Neuronal stem cell (in vitro differentiated cells): ENCODE measurements around the gene LAD1.

Source experiments
- DNase-seq: peaks from one replicate; pipeline ENCODE4 v3.0.0-alpha.2; 2013; ENCODE audit warnings: low spot score
- H2AFZ ChIP-seq: one replicate; pipeline ENCODE4 v1.6.1; 2013; ENCODE audit warnings: mild to moderate bottlenecking, low read length, inconsistent platforms
- H2AK5ac ChIP-seq: 2 replicates; pipeline ENCODE4 v1.6.1; 2013; ENCODE audit warnings: low read depth, mild to moderate bottlenecking, inconsistent platforms, low read length, moderate library complexity, mixed read lengths
- H2BK120ac ChIP-seq: 2 replicates; pipeline ENCODE4 v1.6.1; 2013; ENCODE audit warnings: low read depth, mild to moderate bottlenecking, inconsistent platforms, low read length, moderate library complexity, mixed read lengths
- H2BK12ac ChIP-seq: one replicate; pipeline ENCODE4 v1.6.1; 2013; ENCODE audit warnings: low read length, inconsistent platforms
- H2BK15ac ChIP-seq: 2 replicates; pipeline ENCODE4 v1.6.1; 2013; ENCODE audit warnings: mild to moderate bottlenecking, low read length, inconsistent platforms, mixed read lengths
- H2BK5ac ChIP-seq: one replicate; pipeline ENCODE4 v1.6.1; 2013; ENCODE audit warnings: inconsistent platforms, mild to moderate bottlenecking, low read length, moderate library complexity
- H3K14ac ChIP-seq: one replicate; pipeline ENCODE4 v1.6.1; 2013; ENCODE audit warnings: low read length, inconsistent platforms
- H3K18ac ChIP-seq: 2 replicates; pipeline ENCODE4 v1.6.1; 2013; ENCODE audit warnings: low read length, inconsistent platforms
- H3K23ac ChIP-seq: 2 replicates; pipeline ENCODE4 v1.6.1; 2013; ENCODE audit warnings: low read depth, mild to moderate bottlenecking, mixed read lengths, low read length, inconsistent platforms; ENCODE audit not compliant: poor library complexity
- H3K27ac ChIP-seq: replicated peaks from 3 replicates; pipeline ENCODE4 v1.5.1; 2013; ENCODE audit warnings: low read length, inconsistent platforms
- H3K27me3 ChIP-seq, 3 experiments: 2 replicates each; pipeline ENCODE4 v1.6.1; 2013; ENCODE audit warnings: low read length in 3 of 3, mild to moderate bottlenecking in 2 of 3, inconsistent platforms in 1 of 3, low read depth in 1 of 3, mixed read lengths in 1 of 3, moderate library complexity in 1 of 3; ENCODE audit not compliant: control insufficient read depth in 3 of 3, insufficient read depth in 3 of 3
- H3K36me3 ChIP-seq, 2 donors: replicated peaks in 1 of 2; 2 replicates each; pipeline ENCODE4 v1.6.1; 2013; ENCODE audit warnings: low read length in 2 of 2; ENCODE audit not compliant: control insufficient read depth in 2 of 2, insufficient read depth in 2 of 2
- H3K4ac ChIP-seq: 2 replicates; pipeline ENCODE4 v1.6.1; 2013; ENCODE audit warnings: inconsistent platforms, mild to moderate bottlenecking, low read length, moderate library complexity
- H3K4me1 ChIP-seq, 2 donors: 1 replicate in 1 of 2; 2 replicates in 1 of 2; pipeline ENCODE4 v1.6.1; 2013; ENCODE audit warnings: low read length in 2 of 2, low read depth in 1 of 2; ENCODE audit not compliant: control insufficient read depth in 2 of 2, insufficient read depth in 1 of 2
- H3K4me2 ChIP-seq: one replicate; pipeline ENCODE4 v1.6.1; 2013; ENCODE audit warnings: mild to moderate bottlenecking, low read length, inconsistent platforms; ENCODE audit not compliant: insufficient read depth, poor library complexity, severe bottlenecking
- H3K4me3 ChIP-seq, 2 donors: 2 replicates each; pipeline ENCODE4 v1.5.1; 2013; ENCODE audit warnings: low read length in 2 of 2, mild to moderate bottlenecking in 2 of 2, inconsistent platforms in 1 of 2, moderate library complexity in 1 of 2
- H3K79me1 ChIP-seq: one replicate; pipeline ENCODE4 v1.6.1; 2013; ENCODE audit warnings: low read depth, mild to moderate bottlenecking, inconsistent platforms, low read length, moderate library complexity
- H3K9ac ChIP-seq: one replicate; pipeline ENCODE4 v1.6.1; 2013; ENCODE audit warnings: mild to moderate bottlenecking, low read depth, low read length, inconsistent platforms; ENCODE audit not compliant: poor library complexity
- H3K9me3 ChIP-seq, 2 donors: replicated peaks in 1 of 2; 2 replicates each; pipeline versions ENCODE3 to v1.6.1; 2013; ENCODE audit warnings: low read length in 2 of 2, mild to moderate bottlenecking in 2 of 2, inconsistent platforms in 1 of 2, low read depth in 1 of 2, mixed read lengths in 1 of 2, moderate library complexity in 1 of 2; ENCODE audit not compliant: control insufficient read depth in 2 of 2, insufficient read depth in 1 of 2
- H4K8ac ChIP-seq: one replicate; pipeline ENCODE4 v1.6.1; 2013; ENCODE audit warnings: low read depth, mild to moderate bottlenecking, inconsistent platforms, low read length, moderate library complexity
- H4K91ac ChIP-seq: one replicate; pipeline ENCODE4 v1.6.1; 2013; ENCODE audit warnings: low read length, low read depth, mild to moderate bottlenecking, inconsistent platforms; ENCODE audit not compliant: poor library complexity
- WGBS, 2 donors: extraction: QIAGEN DNeasy Blood & Tissue Kit; methylation state at CpG; one replicate each; pipeline ENCODE4 v1.1.7; 2013; ENCODE audit warnings: missing lambda C conversion rate in 2 of 2, mixed read lengths in 1 of 2; ENCODE audit not compliant: insufficient read length in 2 of 2, insufficient replicate concordance in 1 of 2; ENCODE audit errors: extremely low coverage in 2 of 2; 5-methylcytosine and 5-hydroxymethylcytosine counted together

The LAD1 gene

GRCh38 chr1:201426479-201427310 is 27.6 kb upstream of the LAD1 start:
- Histone ChIP-seq H3K27me3 (peaks cover 0 to 51% (median 0%) of the 10 kb centered on the region in 3 experiments), H3K9ac (no peak overlapping the region), H3K18ac (peak overlapping the region; percentile 6), H3K4me3 (no peak overlapping the region), H2BK12ac (no peak overlapping the region), H3K4me2 (no peak overlapping the region), H3K23ac (no peak overlapping the region), H3K4me1 (peaks cover 5 to 25% of the 10 kb centered on the region in 2 donors), H2BK5ac (no peak overlapping the region), H4K91ac (no peak overlapping the region), H2AFZ (no peak overlapping the region), H3K27ac (no peak overlapping the region), H3K79me1 (no peaks in the 10 kb centered on the region), H3K4ac (no peak overlapping the region), H3K14ac (no peak overlapping the region), H2AK5ac (peak overlapping the region; percentile 17), H4K8ac (no peak overlapping the region), H3K36me3 (no peaks in the 10 kb centered on the region), H2BK15ac (no peak overlapping the region), H3K9me3 (no peaks in the 10 kb centered on the region), H2BK120ac (no peak overlapping the region)
- no CpG with 5 or more reads among the region's 15 CpGs for WGBS, 2 donors
- no peak for DNase-seq

DNA sequence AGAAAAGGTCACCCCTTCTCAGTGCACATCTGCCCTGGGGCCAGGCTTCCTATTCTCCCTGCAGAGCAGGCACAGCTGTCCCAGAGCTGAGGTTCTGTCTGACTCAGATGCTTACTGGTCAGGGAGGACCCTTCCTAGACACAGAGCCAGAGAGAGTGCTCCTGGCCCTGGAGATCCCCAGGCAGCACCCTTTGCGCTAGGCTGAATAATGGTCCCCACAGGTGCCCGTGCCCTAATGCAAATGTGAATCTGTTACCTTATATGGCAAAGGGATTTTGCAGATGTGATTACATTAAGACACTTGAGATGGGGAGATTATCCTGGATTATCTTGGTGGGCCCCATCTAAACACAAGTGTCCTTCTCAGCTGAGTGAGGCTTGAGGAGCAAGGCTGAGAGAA is 25.0 kb upstream of the LAD1 start:
- H3K18ac ChIP-seq: no peak overlapping the region
- peaks cover 0 to 51% (median 0%) of the 10 kb centered on the region in 3 experiments for H3K27me3 ChIP-seq
- H3K9me3 ChIP-seq: no peaks in the 10 kb centered on the region
- no peak overlapping the region for H4K8ac ChIP-seq
- WGBS, 2 donors: no CpG with 5 or more reads among the region's 2 CpGs
- DNase-seq: no peak
- H2AFZ ChIP-seq: no peak overlapping the region
- H3K36me3 ChIP-seq: no peaks in the 10 kb centered on the region
- H2BK15ac ChIP-seq: no peak overlapping the region
- peak overlapping the region; percentile 80 for H2BK12ac ChIP-seq
- no peak overlapping the region for H2BK120ac ChIP-seq
- H4K91ac ChIP-seq: no peak overlapping the region
- H3K9ac ChIP-seq: peak overlapping the region; percentile 13
- H3K4me2 ChIP-seq: no peak overlapping the region
- no peak overlapping the region for H2BK5ac ChIP-seq
- H3K79me1 ChIP-seq: no peaks in the 10 kb centered on the region
- H3K14ac ChIP-seq: no peak overlapping the region
- no peak overlapping the region for H3K27ac ChIP-seq
- no peak overlapping the region for H3K4me3 ChIP-seq
- peak overlapping the region; percentile 77 for H2AK5ac ChIP-seq
- no peak overlapping the region for H3K23ac ChIP-seq
- H3K4ac ChIP-seq: no peak overlapping the region
- peaks cover 0 to 36% of the 10 kb centered on the region in 2 donors for H3K4me1 ChIP-seq

DNA sequence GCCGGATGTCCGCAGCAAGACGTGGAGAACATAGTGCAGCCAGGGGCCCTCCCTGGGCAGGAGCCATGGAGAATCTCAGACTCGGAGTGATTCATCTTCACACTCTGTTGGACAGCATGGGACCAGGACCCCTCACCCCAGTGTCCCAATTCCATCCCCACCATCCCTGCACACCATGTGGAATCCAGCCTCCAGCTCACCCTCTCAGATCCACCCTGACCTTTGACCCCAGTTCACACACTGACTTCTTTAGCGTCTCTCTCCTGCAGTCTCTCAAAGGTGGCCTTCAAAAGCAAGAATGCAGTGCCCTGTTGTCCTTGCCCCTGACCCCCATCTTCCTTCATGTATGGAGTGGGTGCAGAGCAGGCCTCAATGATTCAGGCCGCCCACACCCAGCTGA is 24.5 kb upstream of the LAD1 start:
- H3K23ac ChIP-seq: no peak overlapping the region
- no peak overlapping the region for H2BK15ac ChIP-seq
- H2BK120ac ChIP-seq: no peak overlapping the region
- H3K14ac ChIP-seq: no peak overlapping the region
- no peak overlapping the region for H3K4me3 ChIP-seq
- peaks cover 0 to 51% (median 0%) of the 10 kb centered on the region in 3 experiments for H3K27me3 ChIP-seq
- H2BK12ac ChIP-seq: peak overlapping the region; percentile 80
- no peak overlapping the region for H3K27ac ChIP-seq
- no peak overlapping the region for H2AFZ ChIP-seq
- H3K4me1 ChIP-seq: peaks cover 0 to 37% of the 10 kb centered on the region in 2 donors
- no peak for DNase-seq
- no peak overlapping the region for H4K8ac ChIP-seq
- H3K4me2 ChIP-seq: no peak overlapping the region
- H2BK5ac ChIP-seq: no peak overlapping the region
- no peak overlapping the region for H4K91ac ChIP-seq
- no peaks in the 10 kb centered on the region for H3K36me3 ChIP-seq
- H3K4ac ChIP-seq: no peak overlapping the region
- peak overlapping the region; percentile 13 for H3K9ac ChIP-seq
- no peaks in the 10 kb centered on the region for H3K9me3 ChIP-seq
- H3K79me1 ChIP-seq: no peaks in the 10 kb centered on the region
- H3K18ac ChIP-seq: peak overlapping the region; percentile 25
- no CpG with 5 or more reads among the region's 6 CpGs for WGBS, 2 donors
- peak overlapping the region; percentile 77 for H2AK5ac ChIP-seq

- Histone ChIP-seq H3K27me3 (peaks cover 0 to 46% (median 0%) of the 10 kb centered on the region in 3 experiments), H2AFZ (no peak overlapping the region), H3K23ac (no peak overlapping the region), H3K9me3 (no peaks in the 10 kb centered on the region), H2BK15ac (no peak overlapping the region), H4K8ac (no peak overlapping the region), H2BK12ac (no peak overlapping the region), H3K27ac (no peak overlapping the region), H3K18ac (no peak overlapping the region), H3K4me2 (no peak overlapping the region), H4K91ac (no peak overlapping the region), H2BK5ac (no peak overlapping the region), H3K4ac (no peak overlapping the region), H3K14ac (no peak overlapping the region), H2BK120ac (no peak overlapping the region), H3K79me1 (no peaks in the 10 kb centered on the region), H3K4me3 (no peak overlapping the region), H3K9ac (no peak overlapping the region), H2AK5ac (no peak overlapping the region), H3K4me1 (peaks cover 0 to 39% of the 10 kb centered on the region in 2 donors), H3K36me3 (no peaks in the 10 kb centered on the region)
- no CpG with 5 or more reads among the region's 6 CpGs for WGBS, 2 donors
- DNase-seq: no peak
Observed at GRCh38 chr1:201422436-201423030, 23.4 kb upstream of the LAD1 start.
